ENCODE measurements around the gene RNF26.

DNA sequence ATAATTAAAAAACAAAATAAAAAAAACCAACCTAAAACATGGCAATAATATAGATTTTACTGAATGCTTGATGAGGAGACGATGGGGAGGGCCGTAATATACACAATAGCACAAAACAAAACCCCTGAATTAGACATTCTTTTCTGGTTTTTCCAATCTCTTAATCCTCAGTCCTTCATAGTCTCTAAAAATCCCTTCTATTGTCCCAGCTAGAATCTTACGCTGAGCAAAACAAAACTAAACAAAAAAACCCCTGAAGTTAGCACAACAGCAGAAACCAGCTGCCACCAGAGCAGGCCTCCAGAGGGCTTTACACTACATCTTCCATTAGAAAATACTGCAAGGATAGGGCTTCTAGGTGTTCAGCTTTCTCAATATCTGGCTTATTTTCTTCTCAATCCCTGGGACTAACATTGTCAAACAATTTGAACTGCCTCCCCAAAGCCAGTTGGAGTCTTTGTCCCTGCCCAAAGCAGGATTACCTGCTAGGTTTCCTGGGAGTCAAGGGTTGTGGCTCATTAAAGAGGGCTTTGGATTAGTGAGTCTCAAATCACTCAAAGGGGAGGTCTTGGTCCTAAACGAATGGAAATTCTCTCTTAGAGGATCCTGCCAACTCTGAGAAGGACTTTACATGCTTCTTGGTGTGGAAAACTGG lies 2.1 kb upstream of the RNF26 start:
- TF ChIP-seq, protein P1, sequence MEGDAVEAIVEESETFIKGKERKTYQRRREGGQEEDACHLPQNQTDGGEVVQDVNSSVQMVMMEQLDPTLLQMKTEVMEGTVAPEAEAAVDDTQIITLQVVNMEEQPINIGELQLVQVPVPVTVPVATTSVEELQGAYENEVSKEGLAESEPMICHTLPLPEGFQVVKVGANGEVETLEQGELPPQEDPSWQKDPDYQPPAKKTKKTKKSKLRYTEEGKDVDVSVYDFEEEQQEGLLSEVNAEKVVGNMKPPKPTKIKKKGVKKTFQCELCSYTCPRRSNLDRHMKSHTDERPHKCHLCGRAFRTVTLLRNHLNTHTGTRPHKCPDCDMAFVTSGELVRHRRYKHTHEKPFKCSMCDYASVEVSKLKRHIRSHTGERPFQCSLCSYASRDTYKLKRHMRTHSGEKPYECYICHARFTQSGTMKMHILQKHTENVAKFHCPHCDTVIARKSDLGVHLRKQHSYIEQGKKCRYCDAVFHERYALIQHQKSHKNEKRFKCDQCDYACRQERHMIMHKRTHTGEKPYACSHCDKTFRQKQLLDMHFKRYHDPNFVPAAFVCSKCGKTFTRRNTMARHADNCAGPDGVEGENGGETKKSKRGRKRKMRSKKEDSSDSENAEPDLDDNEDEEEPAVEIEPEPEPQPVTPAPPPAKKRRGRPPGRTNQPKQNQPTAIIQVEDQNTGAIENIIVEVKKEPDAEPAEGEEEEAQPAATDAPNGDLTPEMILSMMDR (conservative IDR thresholded peaks at IDR 0.05), result no peak
- no peak for TF ChIP-seq EZH2 (IDR thresholded peaks at IDR 0.05; ENCODE audit: low read depth)

All from PC-9 (cell line).